T-helper 2 cell treated with Interferon-gamma antibody and Interleukin-4, amounts not matched to agents 100 ng/mL and 5 ng/mL, for 36 hours (primary cell): Measurements from ENCODE around the gene CGB1. TPM values are rescaled to one million over a fixed set of nuclear protein-coding genes. Genes with fewer than 3 reads are reported as not detected.
"Not testable (repeated sequence)": the region's sequence is repeated elsewhere in the genome, so short reads cannot be mapped to it uniquely, and the experiment has no call there.

Experiments used
- intact Hi-C: fragments of 100-400 bp; cut with micrococcal nuclease; formaldehyde crosslinking; loops from one replicate; pipeline ENCODE4 v1.15.1; 2023
- total RNA-seq: library from RNA; stranded (reverse); gene quantifications from 2 replicates; pipeline ENCODE4 v1.2.3, GENCODE V29; 2022

The CGB1 gene
- total RNA-seq, 1 donor from 2014 or later: not detected

GRCh38 chr19:49059053-49059452 is 22.4 kb upstream of the CGB1 start:
- intact Hi-C loops: no loop called here

GRCh38 chr19:49058562-49058961 is 21.9 kb upstream of the CGB1 start:
- intact Hi-C loops: no loop called here

- intact Hi-C loops: no loop called here
Measured at GRCh38 chr19:49057636-49058234, 21.0 kb upstream of the CGB1 start, which contains the start of gene CGB7. Gene CGB7 (minus strand): TSS chr19:49057749. CDS start chr19:49055375, 2,374 bp downstream.

- intact Hi-C loops: not testable (repeated sequence)
Measured at GRCh38 chr19:49056902-49057596, 20.4 kb upstream of the CGB1 start.

GRCh38 chr19:49056101-49056901 is 19.6 kb upstream of the CGB1 start:
- intact Hi-C loops: no loop called here

- intact Hi-C loops: not testable (repeated sequence)
Measured at GRCh38 chr19:49050376-49051033, 13.8 kb upstream of the CGB1 start.

- intact Hi-C loops: not testable (repeated sequence)
Measured at GRCh38 chr19:49049834-49050233, 13.1 kb upstream of the CGB1 start.

- intact Hi-C loops: not testable (repeated sequence)
Measured at GRCh38 chr19:49049011-49049410, 12.3 kb upstream of the CGB1 start, which contains the start of gene CGB8. Gene CGB8 (minus strand): TSS chr19:49049111. CDS start chr19:49048739, 372 bp downstream.

GRCh38 chr19:49043548-49043947 is 6.9 kb upstream of the CGB1 start, which contains the start of gene CGB5:
Gene CGB5 (plus strand): TSS chr19:49043848. CDS start chr19:49044210, 362 bp downstream.
- intact Hi-C loops: not testable (repeated sequence)

- intact Hi-C loops: not testable (repeated sequence)
Measured at GRCh38 chr19:49042666-49043065, 6.0 kb upstream of the CGB1 start.

GRCh38 chr19:49042177-49042576 is 5.5 kb upstream of the CGB1 start:
- intact Hi-C loops: no loop called here

- intact Hi-C loops: not testable (repeated sequence)
Measured at GRCh38 chr19:49039736-49040135, 3.0 kb upstream of the CGB1 start.

GRCh38 chr19:49038557-49039276 is 2.0 kb upstream of the CGB1 start:
- intact Hi-C loops: not testable (repeated sequence)

- intact Hi-C loops: not testable (repeated sequence)
Measured at GRCh38 chr19:49038111-49038510, 1.4 kb upstream of the CGB1 start.

- intact Hi-C loops: not testable (repeated sequence)
Measured at GRCh38 chr19:49031642-49032301, 4.9 kb downstream of the CGB1 start, which contains the start of gene CGB2. Gene CGB2 (plus strand): TSS chr19:49031890. CDS start chr19:49032096, 206 bp downstream.

- intact Hi-C loops: not testable (repeated sequence)
Measured at GRCh38 chr19:49030323-49030722, 6.4 kb downstream of the CGB1 start.

GRCh38 chr19:49029749-49030148 is 6.9 kb downstream of the CGB1 start:
- intact Hi-C loops: not testable (repeated sequence)

GRCh38 chr19:49028686-49029085 is 8.0 kb downstream of the CGB1 start:
- intact Hi-C loops: not testable (repeated sequence)

- intact Hi-C loops: not testable (repeated sequence)
Measured at GRCh38 chr19:49025599-49025998, 11.1 kb downstream of the CGB1 start.

- intact Hi-C loops: not testable (repeated sequence)
Measured at GRCh38 chr19:49025088-49025487, 11.6 kb downstream of the CGB1 start.
